Measurements from ENCODE around the gene ARX.

GRCh38 chrX:25009407-25009806 is 6.4 kb downstream of the ARX start:
- TF ChIP-seq, protein P1, sequence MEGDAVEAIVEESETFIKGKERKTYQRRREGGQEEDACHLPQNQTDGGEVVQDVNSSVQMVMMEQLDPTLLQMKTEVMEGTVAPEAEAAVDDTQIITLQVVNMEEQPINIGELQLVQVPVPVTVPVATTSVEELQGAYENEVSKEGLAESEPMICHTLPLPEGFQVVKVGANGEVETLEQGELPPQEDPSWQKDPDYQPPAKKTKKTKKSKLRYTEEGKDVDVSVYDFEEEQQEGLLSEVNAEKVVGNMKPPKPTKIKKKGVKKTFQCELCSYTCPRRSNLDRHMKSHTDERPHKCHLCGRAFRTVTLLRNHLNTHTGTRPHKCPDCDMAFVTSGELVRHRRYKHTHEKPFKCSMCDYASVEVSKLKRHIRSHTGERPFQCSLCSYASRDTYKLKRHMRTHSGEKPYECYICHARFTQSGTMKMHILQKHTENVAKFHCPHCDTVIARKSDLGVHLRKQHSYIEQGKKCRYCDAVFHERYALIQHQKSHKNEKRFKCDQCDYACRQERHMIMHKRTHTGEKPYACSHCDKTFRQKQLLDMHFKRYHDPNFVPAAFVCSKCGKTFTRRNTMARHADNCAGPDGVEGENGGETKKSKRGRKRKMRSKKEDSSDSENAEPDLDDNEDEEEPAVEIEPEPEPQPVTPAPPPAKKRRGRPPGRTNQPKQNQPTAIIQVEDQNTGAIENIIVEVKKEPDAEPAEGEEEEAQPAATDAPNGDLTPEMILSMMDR (IDR thresholded peaks at IDR 0.05), result no peak
- no peak for TF ChIP-seq POLR2A (IDR thresholded peaks at IDR 0.05)
